Kidney (tissue), 14 donors: Measurements from ENCODE around the gene FOSL2. TPM values are rescaled to one million over a fixed set of nuclear protein-coding genes. Genes with fewer than 3 reads are reported as not detected.

Source experiments
- DNase-seq, 5 donors: peaks; one replicate each; pipeline ENCODE4 v3.0.0-alpha.2; 2013 to 2020
- FAIRE-seq: peaks from 2 replicates; lab custom pipeline; 2012; peaks lifted over from hg19 to GRCh38; lab: Jason Lieb, UNC
- H3K27ac ChIP-seq, 2 donors: one replicate each; pipeline ENCODE4 v1.7.0; 2013; ENCODE audit warnings: low read depth in 2 of 2, low read length in 2 of 2, inconsistent platforms in 1 of 2
- H3K27me3 ChIP-seq: one replicate; pipeline ENCODE4 v1.7.1; 2013; ENCODE audit warnings: low read length, inconsistent platforms; ENCODE audit not compliant: control insufficient read depth, insufficient read depth
- H3K36me3 ChIP-seq, 3 donors: one replicate each; pipeline versions ENCODE4 v1.7.0 to v1.7.1; 2013; ENCODE audit warnings: low read length in 3 of 3, control low read depth in 1 of 3, inconsistent platforms in 1 of 3; ENCODE audit not compliant: insufficient read depth in 3 of 3, control insufficient read depth in 2 of 3
- H3K4me1 ChIP-seq, 3 donors: one replicate each; pipeline versions ENCODE4 v1.7.0 to v1.7.1; 2013; ENCODE audit warnings: low read length in 3 of 3, inconsistent platforms in 1 of 3, low read depth in 1 of 3; ENCODE audit not compliant: control insufficient read depth in 2 of 3, insufficient read depth in 2 of 3
- H3K4me3 ChIP-seq, 3 donors: one replicate each; pipeline versions ENCODE4 v1.7.0 to v1.8.1; 2013; ENCODE audit warnings: low read length in 3 of 3, control low read depth in 1 of 3, inconsistent platforms in 1 of 3
- H3K9ac ChIP-seq, 3 donors: one replicate each; pipeline versions ENCODE4 v1.7.0 to v1.7.1; 2013; ENCODE audit warnings: low read length in 3 of 3, control low read depth in 1 of 3, inconsistent platforms in 1 of 3
- H3K9me3 ChIP-seq, 3 donors: one replicate each; pipeline versions ENCODE4 v1.7.0 to v1.7.1; 2013; ENCODE audit warnings: low read length in 3 of 3, control low read depth in 1 of 3, inconsistent platforms in 1 of 3; ENCODE audit not compliant: control insufficient read depth in 2 of 3, insufficient read depth in 1 of 3
- CTCF ChIP-seq: IDR thresholded peaks from 3 replicates; pipeline ENCODE4 v1.5.1; 2012; ENCODE audit warnings: mild to moderate bottlenecking, moderate library complexity, borderline replicate concordance; ENCODE audit not compliant: insufficient read depth; ENCODE audit errors: extremely low read depth
- intact Hi-C: fragments of 100-400 bp; cut with DNase I; formaldehyde crosslinking; loops from one replicate; pipeline ENCODE4 v1.11.1; 2022
- polyA plus RNA-seq: library from polyadenylated mRNA; stranded (reverse); fragments of 350-450 nt; fragmentation: Illumina TruSeq; extraction: RNeasy Lipid Tissue Mini Kit (QIAGEN cat#74804); gene quantifications from one replicate; pipeline ENCODE4 v1.2.3, GENCODE V29; 2014; ENCODE audit warnings: low read depth, low replicate concordance; ENCODE audit not compliant: insufficient read depth
- total RNA-seq: library from RNA; stranded (reverse); fragmentation: NEBNext Ultra II Directional; extraction: Animal tissue kit (Norgen Biotek cat#: 25700); gene quantifications from one replicate; pipeline ENCODE4 v1.2.1, GENCODE V29; 2021
- donor health status: control.
- donor health status: control.
- donor health status: control.
- donor health status: control.
- donor health status: control.
- donor health status: DM: yes; HTN: yes; CAD: no.
- donor health status: Normal renal cell carcinoma (clear cell type).

FOSL2 gene
- total and polyA plus RNA-seq, 2 donors from 2014 or later = 20.6 to 149 TPM

GRCh38 chr2:28433215-28433614, 40.6 kb downstream of the FOSL2 start:
- peaks cover 0 to 24% (median 19%) of the 10 kb centered on the region in 3 donors for H3K4me1 ChIP-seq
- H3K27ac ChIP-seq = no peak overlapping the region
- no peak overlapping the region for H3K4me3 ChIP-seq
- intact Hi-C loops = no loop called here
- peaks cover 0 to 6% (median 0%) of the 10 kb centered on the region in 3 donors for H3K9me3 ChIP-seq
- FAIRE-seq (no peak), DNase-seq (no peak)
- no peak for TF ChIP-seq CTCF
- H3K27me3 ChIP-seq = no peaks in the 10 kb centered on the region
- H3K36me3 ChIP-seq = no peaks in the 10 kb centered on the region
- no peak overlapping the region for H3K9ac ChIP-seq

GRCh38 chr2:28433935-28434599, 41.4 kb downstream of the FOSL2 start:
- no peak for TF ChIP-seq CTCF
- Histone ChIP-seq H3K27me3 (no peaks in the 10 kb centered on the region), H3K4me3 (no peak overlapping the region)

GRCh38 chr2:28434600-28434989, 41.9 kb downstream of the FOSL2 start:
- H3K4me1 ChIP-seq = peaks cover 0 to 24% (median 19%) of the 10 kb centered on the region in 3 donors
- intact Hi-C loops = no loop called here
- DNase-seq (no peak), FAIRE-seq (no peak)
- peaks cover 0 to 6% (median 0%) of the 10 kb centered on the region in 3 donors for H3K9me3 ChIP-seq
- no peaks in the 10 kb centered on the region for H3K27me3 ChIP-seq
- no peak overlapping the region for H3K4me3 ChIP-seq
- no peak overlapping the region for H3K27ac ChIP-seq
- H3K9ac ChIP-seq = no peak overlapping the region
- no peak for TF ChIP-seq CTCF
- H3K36me3 ChIP-seq = no peaks in the 10 kb centered on the region

More at GRCh38 chr2:28433935-28434599, 41.4 kb downstream of the FOSL2 start:
- intact Hi-C loops = no loop called here
- DNase-seq (no peak), FAIRE-seq (no peak)
- peaks cover 0 to 6% (median 0%) of the 10 kb centered on the region in 3 donors for H3K9me3 ChIP-seq
- H3K4me1 ChIP-seq = peaks cover 0 to 24% (median 19%) of the 10 kb centered on the region in 3 donors
- H3K9ac ChIP-seq = no peak overlapping the region
- no peaks in the 10 kb centered on the region for H3K36me3 ChIP-seq
- H3K27ac ChIP-seq = no peak overlapping the region
